Measurements from ENCODE around the gene AMBP. TPM values are rescaled to one million over a fixed set of nuclear protein-coding genes. Genes with fewer than 3 reads are reported as not detected.

The AMBP gene
- polyA plus RNA-seq, 1 of the 3 experiments (the other 2 are of a cell fraction), result 0.16 TPM

GRCh38 chr9:114056527-114056926, 21.6 kb downstream of the AMBP start:
- Histone ChIP-seq H3K36me3 (replicated peaks in 1 of 2; ENCODE audit: control insufficient read depth in 1 of 2, insufficient read depth in 2 of 2, low read length in 1 of 2) (peaks cover 0 to 11% of the 10 kb centered on the region in 2 experiments), H3K79me2 (ENCODE audit: insufficient read depth) (no peaks in the 10 kb centered on the region), H3K4me1 (ENCODE audit: control insufficient read depth in 1 of 2, insufficient read depth in 2 of 2, low read depth in 1 of 2, low read length in 1 of 2) (no peaks in the 10 kb centered on the region; a peak in 1 of 4 replicates), H3K4me3 (ENCODE audit: low read depth in 2 of 2, low read length in 1 of 2) (no peak overlapping the region), H3F3A (replicated peaks; ENCODE audit: insufficient read depth) (no peaks in the 10 kb centered on the region), H4K20me1 (ENCODE audit: insufficient read depth) (no peaks in the 10 kb centered on the region), H3K27me3 (ENCODE audit: insufficient read depth) (no peaks in the 10 kb centered on the region), H3K27ac (ENCODE audit: low read depth in 2 of 2, low read length in 1 of 2) (no peak overlapping the region), H3K9ac (no peak overlapping the region), H3K9me2 (no peaks in the 10 kb centered on the region), H2AFZ (ENCODE audit: low read depth) (no peak overlapping the region), H3K4me2 (no peak overlapping the region), H3K9me3 (no peaks in the 10 kb centered on the region)
- 94% methylated on average over 2 of the region's 5 CpGs for WGBS (ENCODE audit: low lambda C conversion rate)
- ChIA-PET CTCF (interaction anchor here (0.5 kb wide), 1 partner anchor 179 kb away, joined by 3 read pairs; no protein-coding TSS in a partner anchor), POLR2A (no interaction called here)
- TF ChIP-seq MXI1 (IDR thresholded peaks at IDR 0.05; ENCODE audit: low read depth, low read length), result no peak
- no peak for TF ChIP-seq JUND (IDR thresholded peaks at IDR 0.05)
- TF ChIP-seq MEF2A (IDR thresholded peaks at IDR 0.05; ENCODE audit: borderline replicate concordance, low read depth), result no peak
- no peak for TF ChIP-seq YY1 (IDR thresholded peaks at IDR 0.05; ENCODE audit: low read depth)
- TF ChIP-seq NRF1 (IDR thresholded peaks at IDR 0.05; ENCODE audit: low read depth, low read length), result no peak
- TF ChIP-seq ZBTB33 (IDR thresholded peaks at IDR 0.05; ENCODE audit: borderline replicate concordance, low read depth), result no peak
- no peak for TF ChIP-seq NFIC (IDR thresholded peaks at IDR 0.05; ENCODE audit: borderline replicate concordance)
- no peak for TF ChIP-seq RCOR1 (IDR thresholded peaks at IDR 0.05; ENCODE audit: low read length)
- TF ChIP-seq SMC3 (IDR thresholded peaks at IDR 0.05; ENCODE audit: low read depth, low read length), result no peak
- no peak for TF ChIP-seq GATA2 (CRISPR knock-in tag; IDR thresholded peaks at IDR 0.05)
- TF ChIP-seq TAF1 (IDR thresholded peaks at IDR 0.05; ENCODE audit: borderline replicate concordance, low read depth, low read length), result no peak
- TF ChIP-seq POLR2AphosphoS5 (IDR thresholded peaks at IDR 0.05; ENCODE audit: low read depth, low read length), result no peak
- no peak for TF ChIP-seq GABPA (IDR thresholded peaks at IDR 0.05; ENCODE audit: low read depth)
- TF ChIP-seq EZH2phosphoT487 (IDR thresholded peaks at IDR 0.05; ENCODE audit: borderline replicate concordance, low read depth), result no peak
- TF ChIP-seq TCF12 (IDR thresholded peaks at IDR 0.05), result no peak
- TF ChIP-seq REST (IDR thresholded peaks at IDR 0.05; ENCODE audit: low read depth, low read length), result no peak
- no peak for TF ChIP-seq IRF3 (IDR thresholded peaks at IDR 0.05; ENCODE audit: low read depth, low read length)
- no peak for DNase-seq
